HG02588 (cell line): ENCODE results near the gene VPS41.

Experiments
- ATAC-seq: cut with Tn5 transposase; IDR thresholded peaks from one replicate; pipeline ENCODE4 v1.9.1; 2021; ENCODE audit warnings: mild to moderate bottlenecking, moderate library complexity; ENCODE audit not compliant: unreplicated experiment

The VPS41 gene

GRCh38 chr7:38819463-38819862 is 89.5 kb downstream of the VPS41 start:
- no peak for ATAC-seq

GRCh38 chr7:38817526-38817925 is 91.5 kb downstream of the VPS41 start:
- no peak for ATAC-seq

- ATAC-seq, result no peak
Observed at GRCh38 chr7:38813768-38814167, 95.2 kb downstream of the VPS41 start.

- no peak for ATAC-seq
Observed at GRCh38 chr7:38806912-38807311, 102.1 kb downstream of the VPS41 start.

GRCh38 chr7:38801786-38802185 is 107.2 kb downstream of the VPS41 start:
- no peak for ATAC-seq

- ATAC-seq, result no peak
Observed at GRCh38 chr7:38798552-38799267, 110.3 kb downstream of the VPS41 start.

GRCh38 chr7:38796626-38797501 is 112.1 kb downstream of the VPS41 start:
- no peak for ATAC-seq

GRCh38 chr7:38795593-38795992 is 113.4 kb downstream of the VPS41 start:
- no peak for ATAC-seq

GRCh38 chr7:38781991-38782390 is 127.0 kb downstream of the VPS41 start:
- no peak for ATAC-seq

- no peak for ATAC-seq
Observed at GRCh38 chr7:38777609-38778008, 131.4 kb downstream of the VPS41 start.

GRCh38 chr7:38775506-38776175 is 133.3 kb downstream of the VPS41 start:
- no peak for ATAC-seq

GRCh38 chr7:38773430-38773829 is 135.6 kb downstream of the VPS41 start:
- ATAC-seq, result no peak

GRCh38 chr7:38760226-38760625 is 148.8 kb downstream of the VPS41 start:
- ATAC-seq, result no peak

- ATAC-seq, result no peak
Observed at GRCh38 chr7:38759028-38759427, 150.0 kb downstream of the VPS41 start.

- ATAC-seq, result no peak
Observed at GRCh38 chr7:38757931-38758330, 151.1 kb downstream of the VPS41 start.

- no peak for ATAC-seq
Observed at GRCh38 chr7:38756521-38756920, 152.5 kb downstream of the VPS41 start.

GRCh38 chr7:38753347-38753746 is 155.6 kb downstream of the VPS41 start:
- ATAC-seq, result no peak

- ATAC-seq, result no peak
Observed at GRCh38 chr7:38751416-38751815, 157.6 kb downstream of the VPS41 start.

- ATAC-seq, result no peak
Observed at GRCh38 chr7:38748056-38748610, 160.9 kb downstream of the VPS41 start.

GRCh38 chr7:38746438-38746837 is 162.6 kb downstream of the VPS41 start:
- no peak for ATAC-seq

GRCh38 chr7:38744746-38745145 is 164.2 kb downstream of the VPS41 start:
- ATAC-seq, result no peak
